T-helper 2 cell treated with Interferon-gamma antibody and Interleukin-4, amounts not matched to agents 5 μg/mL and 100 μg/mL, for 36 hours (primary cell): ENCODE results near the gene IRX2.

Experiments used
- DNase-seq: peaks from one replicate; pipeline ENCODE4 v3.0.0; 2021; ENCODE audit warnings: low spot score
- H3K27ac Mint-ChIP-seq: one replicate; pipeline ENCODE4 v1.8.0; 2021; ENCODE audit warnings: mild to moderate bottlenecking, mixed read lengths
- H3K27me3 Mint-ChIP-seq: one replicate; pipeline ENCODE4 v1.8.0; 2021; ENCODE audit warnings: low read depth, mixed read lengths
- H3K36me3 Mint-ChIP-seq: one replicate; pipeline ENCODE4 v1.8.0; 2021; ENCODE audit warnings: low read depth, mixed read lengths
- H3K4me1 Mint-ChIP-seq: one replicate; pipeline ENCODE4 v1.8.0; 2021; ENCODE audit warnings: low read depth, mixed read lengths
- H3K4me3 Mint-ChIP-seq: one replicate; pipeline ENCODE4 v1.8.0; 2022; ENCODE audit warnings: mild to moderate bottlenecking, moderate library complexity, mixed read lengths
- H3K9me3 Mint-ChIP-seq: one replicate; pipeline ENCODE4 v1.8.0; 2021; ENCODE audit warnings: mixed read lengths

IRX2 gene

GRCh38 chr5:2708751-2709150 is 42.7 kb downstream of the IRX2 start:
- H3K27me3 Mint-ChIP-seq, result no peaks in the 10 kb centered on the region
- no peaks in the 10 kb centered on the region for H3K9me3 Mint-ChIP-seq
- H3K4me3 Mint-ChIP-seq, result no peak overlapping the region
- no peaks in the 10 kb centered on the region for H3K36me3 Mint-ChIP-seq
- no peaks in the 10 kb centered on the region for H3K4me1 Mint-ChIP-seq
- no peak overlapping the region for H3K27ac Mint-ChIP-seq
- DNase-seq, result no peak

GRCh38 chr5:2708132-2708531 is 43.3 kb downstream of the IRX2 start:
- H3K4me3 Mint-ChIP-seq, result no peak overlapping the region
- DNase-seq, result no peak
- H3K9me3 Mint-ChIP-seq, result no peaks in the 10 kb centered on the region
- no peaks in the 10 kb centered on the region for H3K36me3 Mint-ChIP-seq
- H3K27ac Mint-ChIP-seq, result no peak overlapping the region
- H3K27me3 Mint-ChIP-seq, result no peaks in the 10 kb centered on the region
- no peaks in the 10 kb centered on the region for H3K4me1 Mint-ChIP-seq

- Mint-ChIP-seq H3K27me3 (no peaks in the 10 kb centered on the region), H3K36me3 (no peaks in the 10 kb centered on the region), H3K4me3 (no peak overlapping the region), H3K4me1 (no peaks in the 10 kb centered on the region), H3K9me3 (no peaks in the 10 kb centered on the region), H3K27ac (no peak overlapping the region)
- no peak for DNase-seq
Measured at GRCh38 chr5:2705861-2706260, 45.6 kb downstream of the IRX2 start.

GRCh38 chr5:2704806-2705645 is 46.5 kb downstream of the IRX2 start:
- Mint-ChIP-seq H3K4me3 (no peak overlapping the region), H3K36me3 (no peaks in the 10 kb centered on the region), H3K4me1 (no peaks in the 10 kb centered on the region), H3K9me3 (no peaks in the 10 kb centered on the region), H3K27me3 (no peaks in the 10 kb centered on the region), H3K27ac (no peak overlapping the region)
- DNase-seq, result no peak

- no peak for DNase-seq
- no peak overlapping the region for H3K4me3 Mint-ChIP-seq
- H3K27ac Mint-ChIP-seq, result no peak overlapping the region
- no peaks in the 10 kb centered on the region for H3K27me3 Mint-ChIP-seq
- no peaks in the 10 kb centered on the region for H3K9me3 Mint-ChIP-seq
- no peaks in the 10 kb centered on the region for H3K36me3 Mint-ChIP-seq
- H3K4me1 Mint-ChIP-seq, result no peaks in the 10 kb centered on the region
Measured at GRCh38 chr5:2704111-2704510, 47.4 kb downstream of the IRX2 start.

GRCh38 chr5:2703615-2704014 is 47.9 kb downstream of the IRX2 start:
- no peak for DNase-seq
- H3K36me3 Mint-ChIP-seq, result no peaks in the 10 kb centered on the region
- H3K27me3 Mint-ChIP-seq, result no peaks in the 10 kb centered on the region
- H3K9me3 Mint-ChIP-seq, result peaks cover 4% of the 10 kb centered on the region
- H3K4me1 Mint-ChIP-seq, result no peaks in the 10 kb centered on the region
- H3K27ac Mint-ChIP-seq, result no peak overlapping the region
- H3K4me3 Mint-ChIP-seq, result no peak overlapping the region

- Mint-ChIP-seq H3K4me3 (no peak overlapping the region), H3K9me3 (peaks cover 6% of the 10 kb centered on the region), H3K27me3 (no peaks in the 10 kb centered on the region), H3K27ac (no peak overlapping the region), H3K36me3 (no peaks in the 10 kb centered on the region), H3K4me1 (no peaks in the 10 kb centered on the region)
- DNase-seq, result no peak
Measured at GRCh38 chr5:2703041-2703440, 48.4 kb downstream of the IRX2 start.

- DNase-seq, result no peak
- H3K4me1 Mint-ChIP-seq, result no peaks in the 10 kb centered on the region
- H3K27me3 Mint-ChIP-seq, result no peaks in the 10 kb centered on the region
- H3K4me3 Mint-ChIP-seq, result no peak overlapping the region
- no peak overlapping the region for H3K27ac Mint-ChIP-seq
- H3K9me3 Mint-ChIP-seq, result peaks cover 8% of the 10 kb centered on the region
- no peaks in the 10 kb centered on the region for H3K36me3 Mint-ChIP-seq
Measured at GRCh38 chr5:2702096-2702879, 49.2 kb downstream of the IRX2 start.

- Mint-ChIP-seq H3K4me3 (no peak overlapping the region), H3K36me3 (no peaks in the 10 kb centered on the region), H3K27ac (no peak overlapping the region), H3K9me3 (peaks cover 9% of the 10 kb centered on the region), H3K4me1 (no peaks in the 10 kb centered on the region), H3K27me3 (no peaks in the 10 kb centered on the region)
- no peak for DNase-seq
Measured at GRCh38 chr5:2701592-2701991, 49.9 kb downstream of the IRX2 start.

- Mint-ChIP-seq H3K9me3 (peaks cover 9% of the 10 kb centered on the region), H3K27me3 (no peaks in the 10 kb centered on the region), H3K36me3 (no peaks in the 10 kb centered on the region), H3K4me3 (no peak overlapping the region), H3K27ac (no peak overlapping the region), H3K4me1 (no peaks in the 10 kb centered on the region)
- no peak for DNase-seq
Measured at GRCh38 chr5:2700876-2701275, 50.6 kb downstream of the IRX2 start.

GRCh38 chr5:2699686-2700085 is 51.8 kb downstream of the IRX2 start:
- no peak overlapping the region for H3K4me3 Mint-ChIP-seq
- no peaks in the 10 kb centered on the region for H3K27me3 Mint-ChIP-seq
- H3K27ac Mint-ChIP-seq, result no peak overlapping the region

GRCh38 chr5:2699231-2699630 is 52.2 kb downstream of the IRX2 start:
- H3K27me3 Mint-ChIP-seq, result no peaks in the 10 kb centered on the region
- H3K36me3 Mint-ChIP-seq, result no peaks in the 10 kb centered on the region
- DNase-seq, result no peak
- no peak overlapping the region for H3K4me3 Mint-ChIP-seq
- no peaks in the 10 kb centered on the region for H3K4me1 Mint-ChIP-seq
- H3K9me3 Mint-ChIP-seq, result peaks cover 9% of the 10 kb centered on the region
- no peak overlapping the region for H3K27ac Mint-ChIP-seq

More at GRCh38 chr5:2699686-2700085, 51.8 kb downstream of the IRX2 start:
- Mint-ChIP-seq H3K4me1 (no peaks in the 10 kb centered on the region), H3K9me3 (peaks cover 9% of the 10 kb centered on the region), H3K36me3 (no peaks in the 10 kb centered on the region)
- DNase-seq, result no peak

- H3K27me3 Mint-ChIP-seq, result no peaks in the 10 kb centered on the region
- H3K9me3 Mint-ChIP-seq, result peaks cover 9% of the 10 kb centered on the region
- DNase-seq, result no peak
- no peak overlapping the region for H3K27ac Mint-ChIP-seq
- H3K36me3 Mint-ChIP-seq, result no peaks in the 10 kb centered on the region
- H3K4me3 Mint-ChIP-seq, result no peak overlapping the region
- H3K4me1 Mint-ChIP-seq, result no peaks in the 10 kb centered on the region
Measured at GRCh38 chr5:2698581-2698980, 52.9 kb downstream of the IRX2 start.

GRCh38 chr5:2697446-2698200 is 53.9 kb downstream of the IRX2 start:
- Mint-ChIP-seq H3K9me3 (peaks cover 9% of the 10 kb centered on the region), H3K4me3 (no peak overlapping the region), H3K4me1 (no peaks in the 10 kb centered on the region), H3K27me3 (no peaks in the 10 kb centered on the region), H3K27ac (no peak overlapping the region), H3K36me3 (no peaks in the 10 kb centered on the region)
- no peak for DNase-seq
